Vagina (tissue), 2 donors: ENCODE data around the gene SLC39A7.

Experiments
- POLR2A ChIP-seq, 2 donors: fragments of 450-650 bp; IDR thresholded peaks; one replicate each; pipeline ENCODE4 v1.6.1; 2017; ENCODE audit warnings: antibody characterized with exemption in 2 of 2, mild to moderate bottlenecking in 2 of 2, moderate library complexity in 2 of 2
- POLR2AphosphoS5 ChIP-seq, 2 donors: sonication (generic); formaldehyde crosslinking; IDR thresholded peaks; one replicate each; pipeline ENCODE4 v1.9.0; 2017; ENCODE audit warnings: antibody characterized with exemption in 2 of 2, mild to moderate bottlenecking in 2 of 2, low read depth in 1 of 2; ENCODE audit not compliant: insufficient read depth in 1 of 2
- TF ChIP-seq, protein P1 (sequence below), 3 experiments: fragments of 450-650 bp in 2 of 3; fragments of 200-600 bp in 1 of 3; sonication (generic) in 1 of 3; IDR thresholded peaks; one replicate each; pipeline ENCODE4 v1.5.1; 2017 to 2019; ENCODE audit warnings: antibody characterized with exemption in 3 of 3, mild to moderate bottlenecking in 2 of 3, moderate library complexity in 2 of 3

DNA sequence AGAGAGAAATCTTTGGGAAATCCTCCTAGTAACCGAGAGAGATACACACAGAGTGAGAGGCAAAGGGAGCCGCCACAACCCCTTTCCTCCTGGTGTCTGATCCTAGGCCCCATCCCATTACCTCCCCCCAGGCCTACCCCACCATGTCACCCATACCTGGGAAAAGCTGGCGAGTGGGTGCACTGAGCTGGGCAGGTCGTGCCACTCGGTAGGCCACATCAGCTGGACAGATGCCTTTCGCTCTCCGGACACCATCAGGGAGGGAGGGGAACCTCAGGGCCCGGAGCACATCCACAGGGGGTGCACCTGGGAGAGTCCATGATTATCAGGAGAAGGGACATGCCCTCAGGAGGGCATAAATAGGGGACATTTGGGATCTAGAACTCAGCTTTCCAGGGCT lies 11.5 kb upstream of the SLC39A7 start:
- no peak for TF ChIP-seq POLR2A (IDR thresholded peaks at IDR 0.05)
- TF ChIP-seq, protein P1, sequence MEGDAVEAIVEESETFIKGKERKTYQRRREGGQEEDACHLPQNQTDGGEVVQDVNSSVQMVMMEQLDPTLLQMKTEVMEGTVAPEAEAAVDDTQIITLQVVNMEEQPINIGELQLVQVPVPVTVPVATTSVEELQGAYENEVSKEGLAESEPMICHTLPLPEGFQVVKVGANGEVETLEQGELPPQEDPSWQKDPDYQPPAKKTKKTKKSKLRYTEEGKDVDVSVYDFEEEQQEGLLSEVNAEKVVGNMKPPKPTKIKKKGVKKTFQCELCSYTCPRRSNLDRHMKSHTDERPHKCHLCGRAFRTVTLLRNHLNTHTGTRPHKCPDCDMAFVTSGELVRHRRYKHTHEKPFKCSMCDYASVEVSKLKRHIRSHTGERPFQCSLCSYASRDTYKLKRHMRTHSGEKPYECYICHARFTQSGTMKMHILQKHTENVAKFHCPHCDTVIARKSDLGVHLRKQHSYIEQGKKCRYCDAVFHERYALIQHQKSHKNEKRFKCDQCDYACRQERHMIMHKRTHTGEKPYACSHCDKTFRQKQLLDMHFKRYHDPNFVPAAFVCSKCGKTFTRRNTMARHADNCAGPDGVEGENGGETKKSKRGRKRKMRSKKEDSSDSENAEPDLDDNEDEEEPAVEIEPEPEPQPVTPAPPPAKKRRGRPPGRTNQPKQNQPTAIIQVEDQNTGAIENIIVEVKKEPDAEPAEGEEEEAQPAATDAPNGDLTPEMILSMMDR (IDR thresholded peaks at IDR 0.05) = no peak
- TF ChIP-seq POLR2AphosphoS5 (IDR thresholded peaks at IDR 0.05; ENCODE audit: insufficient read depth in 1 of 2, low read depth in 1 of 2) = no peak
